Epithelial cell of prostate (primary cell): Measurements from ENCODE around the gene VDAC1.
"Not testable (repeated sequence)": the region's sequence is repeated elsewhere in the genome, so short reads cannot be mapped to it uniquely, and the experiment has no call there.

Experiments used
- DNase-seq: peaks from one replicate; pipeline ENCODE4 v3.0.0-alpha.2; 2011; ENCODE audit warnings: low read depth, low spot score
- H3K27ac ChIP-seq: fragments of 450-650 bp; 2 replicates; pipeline ENCODE4 v1.5.1; 2017; ENCODE audit warnings: mild to moderate bottlenecking

The VDAC1 gene

GRCh38 chr5:133974142-133974541 is 30.6 kb downstream of the VDAC1 start:
- H3K27ac ChIP-seq, result no peak overlapping the region
- DNase-seq, result no peak

- no peak for DNase-seq
- H3K27ac ChIP-seq, result peak overlapping the region; percentile 56
Observed at GRCh38 chr5:133970325-133970909, 34.4 kb downstream of the VDAC1 start.

- DNase-seq, result no peak
- peak overlapping the region; percentile 56 for H3K27ac ChIP-seq
Observed at GRCh38 chr5:133969654-133970324, 35.0 kb downstream of the VDAC1 start.

GRCh38 chr5:133968204-133968980 is 36.4 kb downstream of the VDAC1 start, which contains the start of gene C5orf15:
Gene C5orf15 (minus strand): TSS chr5:133968625. CDS start chr5:133968584, 41 bp downstream.
- peak within 1 kb of the TSS; percentile 56 for H3K27ac ChIP-seq
- DNase-seq, result peak; percentile 83

GRCh38 chr5:133967698-133968203 is 37.0 kb downstream of the VDAC1 start:
- no peak for DNase-seq
- peak overlapping the region; percentile 56 for H3K27ac ChIP-seq

GRCh38 chr5:133967124-133967523 is 37.7 kb downstream of the VDAC1 start:
- no peak overlapping the region for H3K27ac ChIP-seq
- no peak for DNase-seq

GRCh38 chr5:133966090-133966489 is 38.7 kb downstream of the VDAC1 start:
- no peak for DNase-seq
- H3K27ac ChIP-seq, result no peak overlapping the region

- DNase-seq, result no peak
- no peak overlapping the region for H3K27ac ChIP-seq
Observed at GRCh38 chr5:133963493-133964128, 41.2 kb downstream of the VDAC1 start.

- no peak overlapping the region for H3K27ac ChIP-seq
- DNase-seq, result no peak
Observed at GRCh38 chr5:133962801-133963476, 41.8 kb downstream of the VDAC1 start.

- H3K27ac ChIP-seq, result no peak overlapping the region
Observed at GRCh38 chr5:133962131-133962530, 42.6 kb downstream of the VDAC1 start.

GRCh38 chr5:133959643-133960042 is 45.1 kb downstream of the VDAC1 start:
- no peak for DNase-seq
- H3K27ac ChIP-seq, result no peak overlapping the region

More at GRCh38 chr5:133962131-133962530, 42.6 kb downstream of the VDAC1 start:
- DNase-seq, result no peak

GRCh38 chr5:133957591-133957990 is 47.2 kb downstream of the VDAC1 start:
- no peak for DNase-seq
- H3K27ac ChIP-seq, result no peak overlapping the region

- DNase-seq, result no peak
- H3K27ac ChIP-seq, result no peak overlapping the region
Observed at GRCh38 chr5:133957080-133957479, 47.7 kb downstream of the VDAC1 start.

GRCh38 chr5:133956196-133956595 is 48.6 kb downstream of the VDAC1 start:
- not testable (repeated sequence) for DNase-seq, H3K27ac ChIP-seq

GRCh38 chr5:133953568-133954145 is 51.1 kb downstream of the VDAC1 start:
- DNase-seq, result no peak
- H3K27ac ChIP-seq, result no peak overlapping the region

- DNase-seq, result no peak
- no peak overlapping the region for H3K27ac ChIP-seq
Observed at GRCh38 chr5:133952729-133953567, 51.8 kb downstream of the VDAC1 start.

GRCh38 chr5:133950821-133951612 is 53.8 kb downstream of the VDAC1 start:
- no peak overlapping the region for H3K27ac ChIP-seq

GRCh38 chr5:133948721-133949120 is 56.1 kb downstream of the VDAC1 start:
- no peak for DNase-seq

More at GRCh38 chr5:133950821-133951612, 53.8 kb downstream of the VDAC1 start:
- DNase-seq, result no peak

More at GRCh38 chr5:133948721-133949120, 56.1 kb downstream of the VDAC1 start:
- H3K27ac ChIP-seq, result no peak overlapping the region
